Measurements from ENCODE around the gene NMUR1. TPM values are rescaled to one million over a fixed set of nuclear protein-coding genes. Genes with fewer than 3 reads are reported as not detected.

NMUR1 gene
- total and polyA plus RNA-seq, 2 experiments from 2014 or later, result 0.29 to 0.59 TPM

DNA sequence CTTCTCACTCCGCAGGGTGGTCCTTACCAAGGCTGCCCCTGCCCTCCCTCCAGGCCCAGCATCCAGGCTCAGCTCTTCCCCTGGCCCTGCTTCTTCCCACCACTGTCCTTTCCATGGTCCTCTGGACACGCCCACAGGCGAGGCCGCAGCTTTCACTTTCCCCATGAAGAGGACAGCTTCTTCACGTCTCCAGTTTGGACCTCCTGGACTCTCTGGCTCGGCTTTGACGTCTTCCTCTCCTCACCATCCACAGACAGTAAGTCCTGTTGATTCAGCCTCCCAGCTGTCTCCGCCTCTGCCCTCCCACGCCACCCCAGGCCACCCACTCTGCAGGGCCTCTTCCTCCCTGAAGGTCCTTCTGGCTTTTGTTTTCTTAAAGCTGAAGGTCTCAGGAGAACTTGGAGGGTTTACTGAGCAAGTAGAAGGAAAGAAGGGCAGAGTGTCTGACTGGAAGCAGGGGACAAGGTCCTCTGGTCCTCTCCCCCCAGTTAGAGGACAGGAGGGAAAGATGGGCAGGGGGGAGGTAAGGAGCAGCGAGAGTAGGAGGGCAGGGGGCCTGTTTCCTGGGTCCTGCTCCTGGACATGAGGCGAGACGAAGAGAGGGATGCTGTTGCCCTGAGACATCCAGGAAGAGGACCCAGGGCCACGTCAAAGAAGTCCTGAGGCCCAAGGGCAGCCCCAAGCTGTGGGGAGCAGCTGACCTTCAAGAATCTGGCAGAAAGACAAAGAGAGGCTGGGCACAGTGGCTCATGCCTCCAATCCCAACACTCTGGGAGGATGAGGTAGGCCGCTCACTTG is 24.7 kb upstream of the NMUR1 start:
- no peaks in the 10 kb centered on the region for H3K36me3 ChIP-seq (ENCODE audit: insufficient read depth)
- H4K20me1 ChIP-seq (replicated peaks; ENCODE audit: insufficient read depth), result no peaks in the 10 kb centered on the region
- Mint-ChIP-seq H3K27ac (no peak overlapping the region), H3K27me3 (ENCODE audit: insufficient read depth, low read depth, poor library complexity) (no peaks in the 10 kb centered on the region), H3K4me1 (no peaks in the 10 kb centered on the region), H3K36me3 (ENCODE audit: low read depth) (peaks cover 13% of the 10 kb centered on the region), H3K9me3 (peaks cover 30% of the 10 kb centered on the region), H3K4me3 (no peak overlapping the region)
- no peak overlapping the region for H2AFZ ChIP-seq
- no peaks in the 10 kb centered on the region for H3F3A ChIP-seq (replicated peaks; ENCODE audit: low read depth)
- ATAC-seq (no peak), DNase-seq (ENCODE audit: low spot score) (no peak)
- no peak for TF ChIP-seq JUNB (IDR thresholded peaks at IDR 0.05; ENCODE audit: unreplicated experiment)
- no peak for TF ChIP-seq EZH2 (IDR thresholded peaks at IDR 0.05; ENCODE audit: low read depth, unreplicated experiment)
- no peak for TF ChIP-seq ZNF331 (CRISPR knock-in tag; IDR thresholded peaks at IDR 0.05; ENCODE audit: low read depth)
- TF ChIP-seq, protein P1, sequence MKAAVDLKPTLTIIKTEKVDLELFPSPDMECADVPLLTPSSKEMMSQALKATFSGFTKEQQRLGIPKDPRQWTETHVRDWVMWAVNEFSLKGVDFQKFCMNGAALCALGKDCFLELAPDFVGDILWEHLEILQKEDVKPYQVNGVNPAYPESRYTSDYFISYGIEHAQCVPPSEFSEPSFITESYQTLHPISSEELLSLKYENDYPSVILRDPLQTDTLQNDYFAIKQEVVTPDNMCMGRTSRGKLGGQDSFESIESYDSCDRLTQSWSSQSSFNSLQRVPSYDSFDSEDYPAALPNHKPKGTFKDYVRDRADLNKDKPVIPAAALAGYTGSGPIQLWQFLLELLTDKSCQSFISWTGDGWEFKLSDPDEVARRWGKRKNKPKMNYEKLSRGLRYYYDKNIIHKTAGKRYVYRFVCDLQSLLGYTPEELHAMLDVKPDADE (IDR thresholded peaks at IDR 0.05), result no peak
- no peak for TF ChIP-seq NANOG (IDR thresholded peaks at IDR 0.05; ENCODE audit: borderline replicate concordance)
- TF ChIP-seq, protein P2, sequence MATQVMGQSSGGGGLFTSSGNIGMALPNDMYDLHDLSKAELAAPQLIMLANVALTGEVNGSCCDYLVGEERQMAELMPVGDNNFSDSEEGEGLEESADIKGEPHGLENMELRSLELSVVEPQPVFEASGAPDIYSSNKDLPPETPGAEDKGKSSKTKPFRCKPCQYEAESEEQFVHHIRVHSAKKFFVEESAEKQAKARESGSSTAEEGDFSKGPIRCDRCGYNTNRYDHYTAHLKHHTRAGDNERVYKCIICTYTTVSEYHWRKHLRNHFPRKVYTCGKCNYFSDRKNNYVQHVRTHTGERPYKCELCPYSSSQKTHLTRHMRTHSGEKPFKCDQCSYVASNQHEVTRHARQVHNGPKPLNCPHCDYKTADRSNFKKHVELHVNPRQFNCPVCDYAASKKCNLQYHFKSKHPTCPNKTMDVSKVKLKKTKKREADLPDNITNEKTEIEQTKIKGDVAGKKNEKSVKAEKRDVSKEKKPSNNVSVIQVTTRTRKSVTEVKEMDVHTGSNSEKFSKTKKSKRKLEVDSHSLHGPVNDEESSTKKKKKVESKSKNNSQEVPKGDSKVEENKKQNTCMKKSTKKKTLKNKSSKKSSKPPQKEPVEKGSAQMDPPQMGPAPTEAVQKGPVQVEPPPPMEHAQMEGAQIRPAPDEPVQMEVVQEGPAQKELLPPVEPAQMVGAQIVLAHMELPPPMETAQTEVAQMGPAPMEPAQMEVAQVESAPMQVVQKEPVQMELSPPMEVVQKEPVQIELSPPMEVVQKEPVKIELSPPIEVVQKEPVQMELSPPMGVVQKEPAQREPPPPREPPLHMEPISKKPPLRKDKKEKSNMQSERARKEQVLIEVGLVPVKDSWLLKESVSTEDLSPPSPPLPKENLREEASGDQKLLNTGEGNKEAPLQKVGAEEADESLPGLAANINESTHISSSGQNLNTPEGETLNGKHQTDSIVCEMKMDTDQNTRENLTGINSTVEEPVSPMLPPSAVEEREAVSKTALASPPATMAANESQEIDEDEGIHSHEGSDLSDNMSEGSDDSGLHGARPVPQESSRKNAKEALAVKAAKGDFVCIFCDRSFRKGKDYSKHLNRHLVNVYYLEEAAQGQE (IDR thresholded peaks at IDR 0.05; ENCODE audit: unreplicated experiment), result no peak
- TF ChIP-seq STAT1 (IDR thresholded peaks at IDR 0.05; ENCODE audit: unreplicated experiment), result no peak
- no peak for TF ChIP-seq EZH2phosphoT487 (IDR thresholded peaks at IDR 0.05; ENCODE audit: unreplicated experiment)
- TF ChIP-seq CREB1 (CRISPR knock-in tag; IDR thresholded peaks at IDR 0.05; ENCODE audit: low read depth), result no peak
- no peak for TF ChIP-seq ZNF114 (CRISPR knock-in tag; IDR thresholded peaks at IDR 0.05)
- no peak for TF ChIP-seq CTCF (conservative IDR thresholded peaks at IDR 0.05; ENCODE audit: low read depth in 2 of 2)
- no peak for TF ChIP-seq POLR2AphosphoS5 (IDR thresholded peaks at IDR 0.05; ENCODE audit: low read depth)
- no peak for TF ChIP-seq ZNF462 (CRISPR knock-in tag; IDR thresholded peaks at IDR 0.05)
- H3K27me3 ChIP-seq (ENCODE audit: insufficient read depth), result no peaks in the 10 kb centered on the region
- no peak overlapping the region for H3K4me2 ChIP-seq
- H3K4me3 ChIP-seq, result no peak overlapping the region
- H3K9me2 ChIP-seq (ENCODE audit: insufficient read depth), result no peaks in the 10 kb centered on the region
- no peak overlapping the region for H3K27ac ChIP-seq (ENCODE audit: low read depth)
- no peaks in the 10 kb centered on the region for H3K79me2 ChIP-seq (replicated peaks; ENCODE audit: insufficient read depth)
- H3K4me1 ChIP-seq (ENCODE audit: insufficient read depth), result no peaks in the 10 kb centered on the region
